ENCODE measurements around the gene UBALD1.
A peak's percentile ranks its signal among the peaks of the same experiment; 100 is the strongest.
"Not testable (repeated sequence)": the region's sequence is repeated elsewhere in the genome, so short reads cannot be mapped to it uniquely, and the experiment has no call there.

UBALD1 gene

GRCh38 chr16:4652561-4652960 is 37.9 kb upstream of the UBALD1 start:
- no peak for TF ChIP-seq POLR2A (IDR thresholded peaks at IDR 0.05; ENCODE audit: low read depth, low read length)
- FAIRE-seq (no peak), DNase-seq (ENCODE audit: insufficient read length, low spot score) (no peak)

- no peak for TF ChIP-seq POLR2A (IDR thresholded peaks at IDR 0.05; ENCODE audit: low read depth, low read length)
Observed at GRCh38 chr16:4651827-4652226, 37.1 kb upstream of the UBALD1 start.

GRCh38 chr16:4650443-4651074 is 35.9 kb upstream of the UBALD1 start:
- peak; percentile 81 for DNase-seq (ENCODE audit: insufficient read length, low spot score)
- not testable (repeated sequence) for FAIRE-seq

More at GRCh38 chr16:4651827-4652226, 37.1 kb upstream of the UBALD1 start:
- no peak for FAIRE-seq
- DNase-seq (ENCODE audit: insufficient read length, low spot score), result no peak

DNA sequence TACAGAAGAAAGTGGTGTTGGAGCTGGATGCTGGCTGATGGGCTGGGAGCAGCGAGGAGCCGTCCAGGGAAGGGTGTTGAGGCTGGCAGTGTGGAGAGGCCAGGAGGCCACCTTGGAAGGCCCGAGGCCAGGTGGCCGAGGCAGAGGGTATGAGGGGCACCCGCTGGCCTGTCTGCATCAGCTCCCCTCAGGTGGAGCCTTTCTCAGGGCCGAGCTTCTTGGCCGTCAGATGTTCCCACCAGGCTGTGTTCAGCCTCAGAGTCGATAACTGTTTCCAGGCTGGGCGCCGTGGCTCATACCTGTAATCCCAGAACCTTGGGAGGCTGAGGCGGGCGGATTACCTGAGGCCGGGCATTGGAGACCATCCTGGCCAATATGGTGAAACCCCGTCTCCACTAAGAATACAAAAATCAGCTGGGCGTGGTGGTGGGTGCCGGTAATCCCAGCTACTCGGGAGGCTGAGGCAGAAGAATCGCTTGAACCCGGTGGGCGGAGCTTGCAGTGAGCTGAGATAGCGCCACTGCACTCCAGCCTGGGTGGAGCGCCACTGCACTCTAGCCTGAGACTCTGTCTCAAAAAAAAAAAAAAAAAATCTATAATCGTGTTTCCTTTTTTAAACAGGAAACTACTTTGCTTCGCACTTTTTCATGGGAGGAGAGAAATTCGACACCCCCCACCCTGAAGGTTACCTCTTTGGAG is 35.2 kb upstream of the UBALD1 start:
- FAIRE-seq (no peak), DNase-seq (ENCODE audit: insufficient read length, low spot score) (no peak)
- no peak for TF ChIP-seq POLR2A (IDR thresholded peaks at IDR 0.05; ENCODE audit: low read depth, low read length)

DNA sequence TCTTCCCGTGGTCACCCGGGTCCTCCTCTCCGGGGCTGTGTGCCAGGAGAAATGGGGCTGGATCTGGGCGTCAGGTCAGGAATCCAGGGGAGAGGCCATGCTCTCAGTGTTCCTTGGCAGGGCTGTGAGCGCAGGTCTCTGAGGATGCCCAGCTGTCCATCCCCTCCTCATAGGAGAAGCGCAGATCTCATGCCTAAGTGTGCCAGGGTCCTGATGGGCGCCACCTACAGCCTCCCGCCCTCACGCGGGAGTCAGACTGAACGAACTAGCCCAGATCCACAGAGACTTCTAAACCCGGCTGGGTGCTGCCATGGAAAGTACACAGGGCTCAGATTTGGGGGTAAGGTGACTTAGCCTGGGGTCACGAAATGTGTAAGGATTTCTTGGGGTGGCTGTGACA is 34.2 kb upstream of the UBALD1 start:
- DNase-seq (ENCODE audit: insufficient read length, low spot score) (no peak), FAIRE-seq (no peak)
- no peak for TF ChIP-seq POLR2A (IDR thresholded peaks at IDR 0.05; ENCODE audit: low read depth, low read length)

DNA sequence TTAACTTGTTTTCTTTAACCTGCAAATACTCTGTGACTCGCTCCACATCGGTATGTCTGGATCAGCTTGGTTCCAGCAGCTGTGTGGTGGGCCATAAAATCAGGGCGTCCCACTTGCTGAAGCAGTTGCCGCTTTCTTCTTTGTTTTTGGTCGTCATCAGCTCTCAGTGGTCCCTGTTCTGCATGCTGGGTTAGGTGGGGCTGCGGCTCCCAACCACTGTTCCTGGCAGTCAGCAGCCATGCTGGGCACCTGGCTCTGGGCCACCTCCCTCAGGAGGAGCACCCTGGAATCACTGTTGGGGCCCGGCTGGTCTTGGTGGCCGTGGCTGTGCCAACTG is 32.9 kb upstream of the UBALD1 start:
- TF ChIP-seq POLR2A (IDR thresholded peaks at IDR 0.05; ENCODE audit: low read depth, low read length), result no peak
- FAIRE-seq (no peak), DNase-seq (ENCODE audit: insufficient read length, low spot score) (no peak)

DNA sequence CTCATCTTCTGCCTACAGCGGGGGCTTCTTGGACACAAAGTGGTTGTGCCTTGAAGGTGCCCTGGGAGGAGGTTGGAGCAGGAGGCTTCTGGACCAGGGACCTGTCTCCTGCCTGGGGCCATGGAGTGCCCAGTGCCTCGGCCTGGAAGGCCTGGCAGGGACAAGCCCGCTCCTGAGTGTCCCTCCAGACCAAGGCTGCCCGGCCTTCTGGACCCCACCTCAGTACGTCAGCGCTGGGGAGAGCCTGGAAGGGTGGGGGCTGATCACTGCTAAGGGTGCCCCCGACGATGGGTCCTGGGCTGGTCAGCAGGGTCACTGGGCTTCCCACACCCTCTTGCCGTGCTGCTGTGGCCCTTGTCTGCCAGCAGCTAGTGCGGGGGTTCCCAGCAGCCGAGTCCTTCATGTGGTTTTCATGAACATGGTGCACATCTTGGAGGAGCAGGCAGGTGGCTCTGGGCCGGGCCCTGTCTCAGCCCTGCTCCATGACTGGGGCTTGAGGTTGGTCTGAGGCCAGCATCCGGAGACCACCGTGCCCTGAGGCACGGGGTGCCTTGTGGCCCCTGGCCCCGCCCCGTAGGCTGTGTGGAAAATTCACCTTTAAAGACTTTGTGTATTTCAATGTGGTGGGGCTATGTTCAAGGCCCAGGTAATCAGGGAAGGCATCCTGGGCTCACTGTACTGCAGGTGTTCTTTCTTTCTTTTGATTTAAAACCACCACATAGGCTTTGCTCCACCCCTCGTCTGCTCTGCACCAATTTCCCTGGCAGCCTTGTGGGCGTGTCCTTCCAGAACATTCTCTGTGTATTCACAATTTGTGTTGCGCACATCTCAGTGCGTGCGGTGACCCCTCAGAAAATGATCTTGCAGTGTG is 32.3 kb upstream of the UBALD1 start:
- DNase-seq (ENCODE audit: insufficient read length, low spot score) (no peak), FAIRE-seq (no peak)
- TF ChIP-seq POLR2A (IDR thresholded peaks at IDR 0.05; ENCODE audit: low read depth, low read length), result no peak

GRCh38 chr16:4641895-4642294 is 27.2 kb upstream of the UBALD1 start:
- FAIRE-seq (no peak), DNase-seq (ENCODE audit: insufficient read length, low spot score) (no peak)
- no peak for TF ChIP-seq POLR2A (IDR thresholded peaks at IDR 0.05; ENCODE audit: low read depth, low read length)

DNA sequence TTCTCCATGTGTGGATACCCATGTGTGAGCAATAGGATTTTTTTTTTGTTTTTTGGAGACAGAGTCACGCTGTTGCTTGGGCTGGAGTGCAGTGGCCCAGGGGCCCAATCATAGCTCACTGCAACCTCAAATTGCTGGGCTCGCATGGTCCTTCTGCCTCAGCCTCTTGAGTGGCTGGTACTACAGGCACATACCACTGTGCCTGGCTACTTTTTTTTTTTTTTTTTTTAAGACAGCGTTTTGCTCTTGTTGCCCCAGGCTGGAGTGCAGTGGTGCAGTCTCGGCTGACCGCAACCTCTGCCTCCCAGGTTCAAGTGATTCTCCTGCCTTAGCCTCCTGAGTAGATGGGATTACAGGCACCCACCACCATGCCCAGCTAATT is 26.6 kb upstream of the UBALD1 start:
- TF ChIP-seq POLR2A (IDR thresholded peaks at IDR 0.05; ENCODE audit: low read depth, low read length), result no peak
- FAIRE-seq (no peak), DNase-seq (ENCODE audit: insufficient read length, low spot score) (no peak)

DNA sequence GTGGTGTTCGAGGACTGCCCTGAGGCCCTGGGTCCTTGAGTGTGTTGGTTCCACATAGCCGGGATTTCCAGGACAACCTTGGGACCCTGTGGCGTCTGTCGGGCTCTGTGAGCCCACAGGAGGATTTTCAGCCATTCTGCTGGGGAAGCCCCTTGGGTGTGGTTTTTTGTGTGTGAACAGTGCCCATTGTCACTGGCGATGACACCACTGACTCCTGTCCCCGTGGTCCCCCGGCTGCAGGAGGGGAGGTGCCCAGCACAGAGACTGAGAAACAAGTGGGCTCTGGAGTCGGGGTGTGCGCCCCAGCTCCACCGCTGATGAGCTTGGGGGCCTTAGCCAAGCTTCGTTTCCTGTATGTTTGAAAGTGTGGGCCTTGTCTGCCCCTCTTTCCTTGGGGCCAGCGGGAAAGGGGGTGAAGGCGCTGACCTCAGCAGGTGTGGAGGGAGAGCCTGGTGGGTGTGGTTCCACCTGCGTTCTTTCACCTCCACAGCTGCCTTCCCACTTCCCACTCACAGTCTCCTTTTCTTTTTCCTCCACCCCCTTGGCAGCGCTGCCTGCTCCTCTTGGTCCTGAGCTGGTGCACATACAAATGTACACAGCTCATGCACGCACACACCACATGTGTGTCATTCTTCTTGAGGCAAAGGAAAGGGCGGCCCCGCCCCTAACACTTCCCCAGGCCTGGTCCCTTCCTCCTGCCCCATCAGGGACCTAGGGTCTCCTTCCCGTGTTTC is 26.1 kb upstream of the UBALD1 start:
- no peak for TF ChIP-seq POLR2A (IDR thresholded peaks at IDR 0.05; ENCODE audit: low read depth, low read length)
- DNase-seq (ENCODE audit: insufficient read length, low spot score) (no peak), FAIRE-seq (no peak)

DNA sequence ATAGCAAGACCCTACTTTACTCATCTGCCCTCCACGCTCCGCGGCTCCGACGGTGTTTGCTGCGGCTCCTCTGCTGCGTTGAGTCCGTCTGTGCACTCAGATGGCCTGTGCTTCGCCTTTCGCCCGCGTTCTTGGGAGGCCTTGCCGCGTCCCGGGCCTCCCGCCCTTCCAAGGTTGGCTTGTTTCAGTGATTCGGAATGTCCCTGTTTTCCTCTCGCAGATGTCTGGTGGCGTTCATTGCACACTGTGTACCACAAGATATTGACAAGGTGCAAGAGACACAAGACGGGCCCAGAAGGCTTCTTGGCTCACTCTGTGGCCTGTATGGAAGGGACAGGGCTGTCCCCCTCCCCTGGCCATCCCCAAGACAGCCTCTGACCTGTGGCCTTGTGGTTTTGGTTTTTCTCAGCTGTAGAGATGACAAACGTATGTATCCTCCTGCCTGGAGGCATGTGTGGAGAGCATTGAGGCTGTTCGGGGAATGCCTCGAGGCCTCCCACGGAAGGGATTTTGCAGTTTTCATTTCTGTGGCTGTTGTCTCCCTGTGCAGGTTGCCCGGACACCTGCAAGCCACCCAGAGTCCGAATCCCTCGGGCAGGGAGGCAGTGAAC is 25.3 kb upstream of the UBALD1 start:
- no peak for DNase-seq (ENCODE audit: insufficient read length, low spot score)
- TF ChIP-seq POLR2A (IDR thresholded peaks at IDR 0.05; ENCODE audit: low read depth, low read length), result no peak
- no peak for FAIRE-seq

- TF ChIP-seq POLR2A (IDR thresholded peaks at IDR 0.05; ENCODE audit: low read depth, low read length), result no peak
- no peak for DNase-seq (ENCODE audit: insufficient read length, low spot score)
- no peak for FAIRE-seq
Observed at GRCh38 chr16:4637501-4638166, 22.9 kb upstream of the UBALD1 start.

- no peak for FAIRE-seq
- no peak for TF ChIP-seq POLR2A (IDR thresholded peaks at IDR 0.05; ENCODE audit: low read depth, low read length)
Observed at GRCh38 chr16:4636196-4636595, 21.5 kb upstream of the UBALD1 start.

More at GRCh38 chr16:4636196-4636595, 21.5 kb upstream of the UBALD1 start:
- no peak for DNase-seq (ENCODE audit: insufficient read length, low spot score)
